ENCODE results near the gene HINFP. TPM values are rescaled to one million over a fixed set of nuclear protein-coding genes. Genes with fewer than 3 reads are reported as not detected.
"Not testable (repeated sequence)": the region's sequence is repeated elsewhere in the genome, so short reads cannot be mapped to it uniquely, and the experiment has no call there.

Gene HINFP
- polyA plus RNA-seq, 4 donors = 12.3 to 37.5 (median 19.3) TPM

DNA sequence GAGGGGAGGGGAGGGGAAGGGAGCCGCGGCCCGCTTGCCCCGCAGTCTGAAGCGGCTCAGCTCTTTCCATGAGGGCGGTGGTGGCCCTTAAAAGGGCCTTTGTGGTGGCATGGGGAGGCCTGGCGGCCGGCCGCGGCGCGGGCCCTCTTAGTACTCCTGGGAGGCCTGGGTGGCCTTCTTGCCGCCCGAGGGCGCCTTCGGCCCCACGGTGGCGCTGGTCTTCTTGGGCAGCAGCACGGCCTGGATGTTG lies 26.6 kb upstream of the HINFP start:
- peak; percentile 82 to 92 for DNase-seq
- WGBS, 3 donors = 0 to 2% (median 1%) methylated on average over 13 to 19 of the region's 19 CpGs
- peaks cover 2 to 24% (median 2%) of the 10 kb centered on the region in 3 donors for H3K4me1 ChIP-seq (ENCODE audit: control insufficient read depth in 3 of 3, insufficient read depth in 2 of 3, low read depth in 1 of 3, low read length in 2 of 3)
- no peaks in the 10 kb centered on the region for H3K27me3 ChIP-seq (ENCODE audit: control insufficient read depth in 3 of 3, insufficient read depth in 3 of 3, low read length in 3 of 3)
- H3K27ac ChIP-seq (ENCODE audit: low read depth in 1 of 3, low read length in 2 of 3) = peak overlapping the region; percentile 78 to 93 (median 88)
- no peaks in the 10 kb centered on the region for H3K9me3 ChIP-seq (ENCODE audit: control insufficient read depth in 2 of 2, insufficient read depth in 1 of 2, low read depth in 1 of 2, low read length in 1 of 2)
- peak overlapping the region; percentile 59 to 88 (median 81) for H3K4me3 ChIP-seq (ENCODE audit: low read depth in 1 of 3, low read length in 3 of 3)
- peaks cover 2 to 53% (median 3%) of the 10 kb centered on the region in 3 donors for H3K36me3 ChIP-seq (ENCODE audit: control insufficient read depth in 3 of 3, insufficient read depth in 2 of 3, low read depth in 1 of 3, low read length in 3 of 3)
- no peak for FAIRE-seq

- Histone ChIP-seq H3K9me3 (ENCODE audit: control insufficient read depth in 2 of 2, insufficient read depth in 1 of 2, low read depth in 1 of 2, low read length in 1 of 2) (no peaks in the 10 kb centered on the region), H3K4me3 (ENCODE audit: low read depth in 1 of 3, low read length in 3 of 3) (peak overlapping the region; percentile 59 to 88 (median 81)), H3K36me3 (ENCODE audit: control insufficient read depth in 3 of 3, insufficient read depth in 2 of 3, low read depth in 1 of 3, low read length in 3 of 3) (peaks cover 2 to 48% (median 3%) of the 10 kb centered on the region in 3 donors), H3K4me1 (ENCODE audit: control insufficient read depth in 3 of 3, insufficient read depth in 2 of 3, low read depth in 1 of 3, low read length in 2 of 3) (peaks cover 2 to 29% (median 2%) of the 10 kb centered on the region in 3 donors), H3K27ac (ENCODE audit: low read depth in 1 of 3, low read length in 2 of 3) (peak overlapping the region; percentile 78 to 93 (median 88)), H3K27me3 (ENCODE audit: control insufficient read depth in 3 of 3, insufficient read depth in 3 of 3, low read length in 3 of 3) (no peaks in the 10 kb centered on the region)
- DNase-seq (peak; percentile 100), FAIRE-seq (no peak)
- 0% methylated on average over 73 to 79 of the region's 79 CpGs for WGBS, 3 donors
Measured at GRCh38 chr11:119095066-119095880, 26.1 kb upstream of the HINFP start.

- FAIRE-seq = no peak
Measured at GRCh38 chr11:119099711-119100110, 21.7 kb upstream of the HINFP start.

DNA sequence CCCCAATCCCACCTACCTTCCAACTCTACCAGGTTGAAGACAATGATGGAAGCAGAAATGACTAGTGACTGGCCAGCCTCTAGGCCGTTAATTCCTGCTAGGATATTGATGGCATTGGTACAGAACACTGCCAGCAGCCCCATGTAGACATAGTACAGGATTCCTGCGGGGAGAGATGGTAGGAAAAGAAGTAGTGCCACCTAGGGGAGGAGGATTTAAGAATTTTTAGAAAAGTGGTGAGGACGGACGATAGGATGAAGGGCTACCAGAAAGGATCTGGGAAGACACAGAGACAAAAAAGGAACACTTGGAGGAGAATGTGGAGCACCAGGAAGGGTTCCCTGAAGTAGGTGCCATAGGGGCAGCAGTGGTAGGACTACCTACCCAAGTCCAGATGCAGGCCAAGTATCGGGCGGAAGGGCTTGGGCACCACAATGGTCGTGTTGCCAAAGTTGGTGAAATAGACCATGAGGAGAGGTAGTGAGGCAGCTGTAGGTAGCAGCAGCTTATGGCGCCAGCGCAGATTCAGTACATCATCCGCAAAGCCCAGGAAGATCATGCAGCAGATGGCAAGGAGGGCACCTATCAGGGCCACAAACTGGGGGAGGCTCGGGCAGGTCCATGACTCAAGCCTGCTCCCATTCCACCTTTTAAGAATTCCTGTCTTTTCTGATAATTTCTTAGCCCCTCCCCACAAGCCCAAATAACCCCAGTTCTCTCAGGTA lies 21.0 kb upstream of the HINFP start:
- DNase-seq (peak; percentile 56 to 69), FAIRE-seq (no peak)
- Histone ChIP-seq H3K36me3 (ENCODE audit: control insufficient read depth in 3 of 3, insufficient read depth in 2 of 3, low read depth in 1 of 3, low read length in 3 of 3) (peaks cover 0 to 24% (median 2%) of the 10 kb centered on the region in 3 donors), H3K4me3 (ENCODE audit: low read depth in 1 of 3, low read length in 3 of 3) (peak overlapping the region in 2 of 3 donors; percentile 85 to 91), H3K27me3 (ENCODE audit: control insufficient read depth in 3 of 3, insufficient read depth in 3 of 3, low read length in 3 of 3) (no peaks in the 10 kb centered on the region), H3K4me1 (ENCODE audit: control insufficient read depth in 3 of 3, insufficient read depth in 2 of 3, low read depth in 1 of 3, low read length in 2 of 3) (peaks cover 2 to 27% (median 8%) of the 10 kb centered on the region in 3 donors), H3K27ac (ENCODE audit: low read depth in 1 of 3, low read length in 2 of 3) (no peak overlapping the region), H3K9me3 (ENCODE audit: control insufficient read depth in 2 of 2, insufficient read depth in 1 of 2, low read depth in 1 of 2, low read length in 1 of 2) (no peaks in the 10 kb centered on the region)
- WGBS, 3 donors = 27 to 43% (median 27%) methylated on average over 11 of the region's 11 CpGs

More at GRCh38 chr11:119099711-119100110, 21.7 kb upstream of the HINFP start:
- Histone ChIP-seq H3K4me3 (ENCODE audit: low read depth in 1 of 3, low read length in 3 of 3) (no peak overlapping the region), H3K36me3 (ENCODE audit: control insufficient read depth in 3 of 3, insufficient read depth in 2 of 3, low read depth in 1 of 3, low read length in 3 of 3) (peaks cover 0 to 24% (median 2%) of the 10 kb centered on the region in 3 donors), H3K27me3 (ENCODE audit: control insufficient read depth in 3 of 3, insufficient read depth in 3 of 3, low read length in 3 of 3) (no peaks in the 10 kb centered on the region), H3K4me1 (ENCODE audit: control insufficient read depth in 3 of 3, insufficient read depth in 2 of 3, low read depth in 1 of 3, low read length in 2 of 3) (peaks cover 2 to 27% (median 8%) of the 10 kb centered on the region in 3 donors), H3K9me3 (ENCODE audit: control insufficient read depth in 2 of 2, insufficient read depth in 1 of 2, low read depth in 1 of 2, low read length in 1 of 2) (no peaks in the 10 kb centered on the region), H3K27ac (ENCODE audit: low read depth in 1 of 3, low read length in 2 of 3) (no peak overlapping the region)
- no peak for DNase-seq
- WGBS, 3 donors = 67 to 72% (median 68%) methylated on average over 6 of the region's 6 CpGs

- H3K4me3 ChIP-seq (ENCODE audit: low read depth in 1 of 3, low read length in 3 of 3) = peak overlapping the region; percentile 58 to 91 (median 85)
- DNase-seq (no peak), FAIRE-seq (no peak)
- H3K9me3 ChIP-seq (ENCODE audit: control insufficient read depth in 2 of 2, insufficient read depth in 1 of 2, low read depth in 1 of 2, low read length in 1 of 2) = no peaks in the 10 kb centered on the region
- 0 to 2% (median 1%) methylated on average over 29 of the region's 29 CpGs for WGBS, 3 donors
- peaks cover 2 to 25% (median 9%) of the 10 kb centered on the region in 3 donors for H3K4me1 ChIP-seq (ENCODE audit: control insufficient read depth in 3 of 3, insufficient read depth in 2 of 3, low read depth in 1 of 3, low read length in 2 of 3)
- no peaks in the 10 kb centered on the region for H3K27me3 ChIP-seq (ENCODE audit: control insufficient read depth in 3 of 3, insufficient read depth in 3 of 3, low read length in 3 of 3)
- H3K36me3 ChIP-seq (ENCODE audit: control insufficient read depth in 3 of 3, insufficient read depth in 2 of 3, low read depth in 1 of 3, low read length in 3 of 3) = peaks cover 0 to 23% (median 2%) of the 10 kb centered on the region in 3 donors
- H3K27ac ChIP-seq (ENCODE audit: low read depth in 1 of 3, low read length in 2 of 3) = peak overlapping the region; percentile 91 to 99 (median 95)
Measured at GRCh38 chr11:119100994-119101758, 20.2 kb upstream of the HINFP start.

DNA sequence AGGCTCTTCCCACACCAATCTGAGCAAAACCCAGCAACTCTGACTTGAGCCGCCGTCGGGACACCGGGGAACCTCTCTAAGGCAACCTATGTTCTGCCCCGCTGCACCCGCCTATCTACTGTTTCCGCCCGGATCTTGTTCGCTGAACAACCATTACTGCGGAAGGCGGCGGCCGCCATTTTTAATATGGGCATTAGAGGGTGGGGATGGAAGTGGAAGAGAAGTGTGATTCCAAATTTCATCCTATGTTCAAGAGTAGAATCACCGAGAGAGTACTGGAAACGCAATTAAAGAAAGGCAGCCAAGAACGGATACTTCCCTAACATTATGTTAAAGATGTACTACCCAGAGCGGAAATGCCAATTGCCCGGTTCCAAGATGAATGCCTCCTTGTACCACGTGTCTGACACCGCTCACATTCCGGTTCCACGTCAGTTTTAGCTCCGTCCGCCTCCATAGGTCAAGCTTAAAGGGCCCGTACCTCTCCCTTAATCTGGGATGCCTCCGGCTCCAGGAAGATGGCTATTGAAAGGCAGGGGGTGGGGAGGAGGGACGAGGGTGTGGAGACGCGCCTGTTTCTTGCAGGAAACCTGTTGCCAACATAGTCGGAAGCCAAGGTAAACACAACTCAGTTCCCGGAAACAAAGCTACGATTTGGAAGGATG lies 19.5 kb upstream of the HINFP start, which contains the start of gene DPAGT1:
Gene DPAGT1 (minus strand): TSS at position 95 of the 665 bp plus-strand sequence. CDS start 198 bp downstream, outside the sequence.
- peaks cover 0 to 16% (median 2%) of the 10 kb centered on the region in 3 donors for H3K36me3 ChIP-seq (ENCODE audit: control insufficient read depth in 3 of 3, insufficient read depth in 2 of 3, low read depth in 1 of 3, low read length in 3 of 3)
- no peak for FAIRE-seq
- peak; percentile 96 to 97 for DNase-seq
- no peaks in the 10 kb centered on the region for H3K9me3 ChIP-seq (ENCODE audit: control insufficient read depth in 2 of 2, insufficient read depth in 1 of 2, low read depth in 1 of 2, low read length in 1 of 2)
- WGBS, 3 donors = 0% methylated on average over 32 of the region's 32 CpGs
- H3K4me3 ChIP-seq (ENCODE audit: low read depth in 1 of 3, low read length in 3 of 3) = peak within 1 kb of the TSS; percentile 58 to 91 (median 85)
- H3K27me3 ChIP-seq (ENCODE audit: control insufficient read depth in 3 of 3, insufficient read depth in 3 of 3, low read length in 3 of 3) = no peaks in the 10 kb centered on the region
- peaks cover 7 to 32% (median 12%) of the 10 kb centered on the region in 3 donors for H3K4me1 ChIP-seq (ENCODE audit: control insufficient read depth in 3 of 3, insufficient read depth in 2 of 3, low read depth in 1 of 3, low read length in 2 of 3)
- H3K27ac ChIP-seq (ENCODE audit: low read depth in 1 of 3, low read length in 2 of 3) = peak within 1 kb of the TSS; percentile 91 to 99 (median 95)

DNA sequence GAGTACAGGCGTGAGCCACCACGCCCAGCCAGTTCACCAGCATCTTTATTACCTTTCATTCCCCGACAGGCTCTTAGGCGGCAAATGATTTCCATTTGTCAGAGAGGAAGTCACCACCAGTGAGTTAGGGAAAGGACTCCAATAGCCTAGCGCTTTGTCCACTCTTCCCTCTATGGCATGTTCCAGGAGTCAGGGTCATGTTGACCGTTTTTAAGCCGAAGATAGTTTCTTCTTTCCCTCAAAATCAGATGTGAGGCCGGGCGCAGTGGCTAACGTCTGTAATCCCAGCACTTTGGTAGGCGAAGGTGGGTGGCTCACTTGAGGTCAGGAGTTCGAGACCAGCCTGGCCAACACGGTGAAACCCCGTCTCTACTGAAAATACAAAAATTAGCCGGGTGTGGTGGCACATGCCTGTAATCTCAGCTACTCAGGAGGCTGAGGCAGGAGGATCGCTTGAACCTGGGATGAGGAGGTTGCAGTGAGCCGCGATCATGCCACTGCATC lies 18.2 kb upstream of the HINFP start:
- FAIRE-seq; H3K27me3 ChIP-seq (ENCODE audit: control insufficient read depth in 3 of 3, insufficient read depth in 3 of 3, low read length in 3 of 3); H3K36me3 ChIP-seq (ENCODE audit: control insufficient read depth in 3 of 3, insufficient read depth in 2 of 3, low read depth in 1 of 3, low read length in 3 of 3); H3K9me3 ChIP-seq (ENCODE audit: control insufficient read depth in 2 of 2, insufficient read depth in 1 of 2, low read depth in 1 of 2, low read length in 1 of 2); DNase-seq: not testable (repeated sequence)
- Histone ChIP-seq H3K27ac (ENCODE audit: low read depth in 1 of 3, low read length in 2 of 3) (peak overlapping the region; percentile 46 to 99 (median 95)), H3K4me1 (ENCODE audit: control insufficient read depth in 3 of 3, insufficient read depth in 2 of 3, low read depth in 1 of 3, low read length in 2 of 3) (peaks cover 7 to 34% (median 12%) of the 10 kb centered on the region in 3 donors), H3K4me3 (ENCODE audit: low read depth in 1 of 3, low read length in 3 of 3) (peak overlapping the region in 1 of 3 donors; percentile 91)
- 69 to 82% (median 76%) methylated on average over 18 of the region's 18 CpGs for WGBS, 3 donors

All from small intestine (tissue), 7 donors.